Measurements from ENCODE around the gene ST3GAL3. TPM values are rescaled to one million over a fixed set of nuclear protein-coding genes. Genes with fewer than 3 reads are reported as not detected.

Gene ST3GAL3
- total RNA-seq, 1 experiment from 2014 or later, result 8.6 TPM

- ATAC-seq (no peak), DNase-seq (ENCODE audit: low spot score) (peak; percentile 58)
- ChIA-PET CTCF (interaction anchor here (0.6 to 2.9 kb wide), 11 partner anchors 13 to 264 kb away, joined by 3 to 23 read pairs (median 4); partner anchors contain the start of genes ARTN and IPO13), POLR2A (interaction anchor here (0.7 to 2.3 kb wide), 7 partner anchors 17 to 211 kb away, joined by 3 to 13 read pairs (median 4); partner anchors contain the start of genes ARTN, CCDC24 and SLC6A9)
- Mint-ChIP-seq H3K27ac (peak overlapping the region; percentile 41; the same call in 1 of the 2 replicates), H3K4me3 (peak overlapping the region; percentile 89), H3K4me1 (peaks cover 42% of the 10 kb centered on the region), H3K36me3 (peaks cover 36% of the 10 kb centered on the region), H3K9me3 (no peaks in the 10 kb centered on the region), H3K27me3 (ENCODE audit: low read depth) (no peaks in the 10 kb centered on the region)
- TF ChIP-seq PRDM15 (CRISPR knock-in tag; IDR thresholded peaks at IDR 0.05), result peak; percentile 70
- no peak for TF ChIP-seq ZNF317 (CRISPR knock-in tag; IDR thresholded peaks at IDR 0.05; ENCODE audit: borderline replicate concordance, low read depth)
- TF ChIP-seq JUN (CRISPR knock-in tag; IDR thresholded peaks at IDR 0.05), result 0 out of 2 replicates have a peak, but pooled peaks have one; percentile 1
- TF ChIP-seq ZNF396 (CRISPR knock-in tag; IDR thresholded peaks at IDR 0.05; ENCODE audit: borderline replicate concordance), result no peak
Observed at GRCh38 chr1:43975249-43975961, 268.1 kb downstream of the ST3GAL3 start.

- ChIA-PET POLR2A (interaction anchor here (0.7 to 2.3 kb wide), 2 partner anchors 43 to 56 kb away, joined by 3 to 6 read pairs; partner anchors contain the start of genes ARTN and SLC6A9), CTCF (interaction anchor here (1.0 to 2.6 kb wide), 4 partner anchors 12 to 212 kb away, joined by 3 to 14 read pairs (median 4); no protein-coding TSS in a partner anchor)
- H3K4me3 Mint-ChIP-seq, result peak overlapping the region; percentile 89
- H3K27me3 Mint-ChIP-seq (ENCODE audit: low read depth), result no peaks in the 10 kb centered on the region
- DNase-seq (ENCODE audit: low spot score) (no peak), ATAC-seq (no peak)
- H3K27ac Mint-ChIP-seq, result no peak overlapping the region
- H3K36me3 Mint-ChIP-seq, result peaks cover 36% of the 10 kb centered on the region
- H3K9me3 Mint-ChIP-seq, result no peaks in the 10 kb centered on the region
- TF ChIP-seq FOXP1 (CRISPR knock-in tag; IDR thresholded peaks at IDR 0.05; ENCODE audit: borderline replicate concordance) (no peak), USF1 (CRISPR knock-in tag; IDR thresholded peaks at IDR 0.05) (no peak), E2F1 (CRISPR knock-in tag; IDR thresholded peaks at IDR 0.05) (no peak), HMGXB4 (CRISPR knock-in tag; IDR thresholded peaks at IDR 0.05) (no peak)
- H3K4me1 Mint-ChIP-seq, result peaks cover 41% of the 10 kb centered on the region
Observed at GRCh38 chr1:43976045-43976444, 268.7 kb downstream of the ST3GAL3 start.

GRCh38 chr1:43976890-43977289 is 269.6 kb downstream of the ST3GAL3 start:
- ChIA-PET CTCF (no interaction called here), POLR2A (no interaction called here)
- peaks cover 41% of the 10 kb centered on the region for H3K4me1 Mint-ChIP-seq
- ATAC-seq (no peak), DNase-seq (ENCODE audit: low spot score) (no peak)
- H3K27ac Mint-ChIP-seq, result no peak overlapping the region
- TF ChIP-seq ZNF232 (CRISPR knock-in tag; IDR thresholded peaks at IDR 0.05), result no peak
- TF ChIP-seq MYBL2 (CRISPR knock-in tag; IDR thresholded peaks at IDR 0.05), result no peak
- no peak for TF ChIP-seq TCF7 (CRISPR knock-in tag; IDR thresholded peaks at IDR 0.05; ENCODE audit: low read depth)
- H3K36me3 Mint-ChIP-seq, result peaks cover 37% of the 10 kb centered on the region
- no peaks in the 10 kb centered on the region for H3K9me3 Mint-ChIP-seq
- peak overlapping the region; percentile 89 for H3K4me3 Mint-ChIP-seq
- H3K27me3 Mint-ChIP-seq (ENCODE audit: low read depth), result no peaks in the 10 kb centered on the region; the same call in 1 of the 2 replicates

Data from WTC11 (cell line).